Stimulated activated CD8-positive, alpha-beta memory T cell treated with anti-CD3 and anti-CD28 coated beads, Interleukin-12 subunit alpha, Interleukin-12 subunit beta, amount 100 ng/mL, for 1 hour (primary cell): ENCODE results near the gene PCSK5.

Experiments used
- DNase-seq: peaks from one replicate; pipeline ENCODE4 v3.0.0-alpha.2; 2020; ENCODE audit warnings: low read depth

PCSK5 gene

GRCh38 chr9:76400534-76401096, 510.1 kb downstream of the PCSK5 start:
- no peak for DNase-seq

GRCh38 chr9:76401176-76401575, 510.7 kb downstream of the PCSK5 start:
- DNase-seq: no peak

- no peak for DNase-seq
Measured at GRCh38 chr9:76401580-76402354, 511.3 kb downstream of the PCSK5 start.

- DNase-seq: no peak
Measured at GRCh38 chr9:76403352-76403751, 512.9 kb downstream of the PCSK5 start.

- DNase-seq: no peak
Measured at GRCh38 chr9:76404401-76404800, 513.9 kb downstream of the PCSK5 start.

GRCh38 chr9:76405340-76405739, 514.9 kb downstream of the PCSK5 start:
- DNase-seq: no peak

- DNase-seq: no peak
Measured at GRCh38 chr9:76405868-76406267, 515.4 kb downstream of the PCSK5 start.
